Neural progenitor cell (in vitro differentiated cells): Measurements from ENCODE around the gene GALC. TPM values are rescaled to one million over a fixed set of nuclear protein-coding genes. Genes with fewer than 3 reads are reported as not detected.
A peak's percentile ranks its signal among the peaks of the same experiment; 100 is the strongest.

Experiments used
- DNase-seq: peaks from one replicate; pipeline ENCODE4 v3.0.0-alpha.2; 2016; ENCODE audit warnings: low spot score
- H2AFZ ChIP-seq: fragments of 200-600 bp; sonication (generic); replicated peaks from 2 replicates; pipeline ENCODE4 v1.6.1; 2016; ENCODE audit warnings: antibody characterized with exemption
- H3F3A ChIP-seq: fragments of 200-600 bp; sonication (generic); 2 replicates; pipeline ENCODE4 v1.6.1; 2016; ENCODE audit warnings: antibody characterized with exemption, low read depth
- H3K27ac ChIP-seq: fragments of 200-600 bp; sonication (generic); 2 replicates; pipeline ENCODE4 v1.5.1; 2016; ENCODE audit warnings: mild to moderate bottlenecking
- H3K27me3 ChIP-seq: fragments of 200-600 bp; sonication (generic); 2 replicates; pipeline ENCODE4 v1.6.1; 2016; ENCODE audit warnings: mild to moderate bottlenecking, moderate library complexity
- H3K36me3 ChIP-seq: fragments of 200-600 bp; sonication (generic); 2 replicates; pipeline ENCODE4 v1.5.1; 2016
- H3K4me1 ChIP-seq: fragments of 200-600 bp; sonication (generic); 2 replicates; pipeline ENCODE4 v1.6.1; 2016; ENCODE audit warnings: mixed run types
- H3K4me2 ChIP-seq: fragments of 200-600 bp; sonication (generic); 2 replicates; pipeline ENCODE4 v1.6.1; 2016
- H3K4me3 ChIP-seq: fragments of 200-600 bp; sonication (generic); 2 replicates; pipeline ENCODE4 v1.5.1; 2016
- H3K79me2 ChIP-seq: fragments of 200-600 bp; sonication (generic); 2 replicates; pipeline ENCODE4 v1.6.1; 2016; ENCODE audit warnings: low read depth
- H3K9ac ChIP-seq: fragments of 200-600 bp; sonication (generic); 2 replicates; pipeline ENCODE4 v1.6.1; 2016
- H3K9me3 ChIP-seq: fragments of 200-600 bp; sonication (generic); 2 replicates; pipeline ENCODE4 v1.5.1; 2016; ENCODE audit warnings: low read depth
- H4K20me1 ChIP-seq: fragments of 200-600 bp; sonication (generic); 2 replicates; pipeline ENCODE4 v1.6.1; 2016; ENCODE audit warnings: low read depth
- H3K27ac Mint-ChIP-seq: 3 replicates; pipeline ENCODE4 v1.8.0; 2021; ENCODE audit warnings: mixed read lengths
- H3K27me3 Mint-ChIP-seq: 2 replicates; pipeline ENCODE4 v1.8.0; 2022; ENCODE audit warnings: low read depth, mild to moderate bottlenecking, inconsistent platforms, moderate library complexity, mixed read lengths; ENCODE audit not compliant: insufficient read depth
- H3K36me3 Mint-ChIP-seq: 3 replicates; pipeline ENCODE4 v1.8.0; 2021; ENCODE audit warnings: mixed read lengths
- H3K4me1 Mint-ChIP-seq: 3 replicates; pipeline ENCODE4 v1.8.0; 2021; ENCODE audit warnings: mixed read lengths
- H3K4me3 Mint-ChIP-seq: 3 replicates; pipeline ENCODE4 v1.8.0; 2021; ENCODE audit warnings: mild to moderate bottlenecking, moderate library complexity, mixed read lengths
- H3K9me3 Mint-ChIP-seq: 3 replicates; pipeline ENCODE4 v1.8.0; 2020; ENCODE audit warnings: mixed read lengths
- EZH2 ChIP-seq: fragments of 200-600 bp; sonication (generic); IDR thresholded peaks from 2 replicates; pipeline ENCODE4 v1.6.1; 2017; ENCODE audit warnings: antibody characterized with exemption, mild to moderate bottlenecking, moderate library complexity
- EZH2phosphoT487 ChIP-seq: fragments of 200-600 bp; sonication (generic); IDR thresholded peaks from 2 replicates; pipeline ENCODE4 v1.6.1; 2017; ENCODE audit warnings: antibody characterized with exemption
- small RNA-seq: library from RNA; depleted of rRNA; stranded (forward); fragments of <200 nt; gene quantifications from one replicate; pipeline ENCODE3, GENCODE V24; 2015
- total RNA-seq: library from RNA; depleted of rRNA; stranded (reverse); fragments of >200 nt; gene quantifications from 2 replicates; pipeline ENCODE4 v1.2.3, GENCODE V29; 2015; ENCODE audit warnings: low replicate concordance
- TF ChIP-seq, protein P1 (sequence below): fragments of 200-600 bp; sonication (generic); IDR thresholded peaks from 2 replicates; pipeline ENCODE4 v1.5.1; 2017; ENCODE audit warnings: antibody characterized with exemption, mild to moderate bottlenecking

GALC gene
- total RNA-seq, 1 donor from 2014 or later: 30.8 TPM

GRCh38 chr14:87888136-87888999 lies 104.6 kb downstream of the GALC start:
- H3K4me1 Mint-ChIP-seq: no peaks in the 10 kb centered on the region
- Histone ChIP-seq H3K27me3 (no peaks in the 10 kb centered on the region), H3K4me3 (no peak overlapping the region), H3K4me1 (no peaks in the 10 kb centered on the region), H4K20me1 (no peaks in the 10 kb centered on the region), H3K79me2 (no peaks in the 10 kb centered on the region), H3F3A (no peaks in the 10 kb centered on the region), H3K9me3 (no peaks in the 10 kb centered on the region), H3K27ac (no peak overlapping the region), H3K36me3 (no peaks in the 10 kb centered on the region), H3K4me2 (no peak overlapping the region), H3K9ac (no peak overlapping the region), H2AFZ (peak overlapping the region; percentile 34)
- TF ChIP-seq EZH2 (no peak), EZH2phosphoT487 (no peak)
- TF ChIP-seq, protein P1, sequence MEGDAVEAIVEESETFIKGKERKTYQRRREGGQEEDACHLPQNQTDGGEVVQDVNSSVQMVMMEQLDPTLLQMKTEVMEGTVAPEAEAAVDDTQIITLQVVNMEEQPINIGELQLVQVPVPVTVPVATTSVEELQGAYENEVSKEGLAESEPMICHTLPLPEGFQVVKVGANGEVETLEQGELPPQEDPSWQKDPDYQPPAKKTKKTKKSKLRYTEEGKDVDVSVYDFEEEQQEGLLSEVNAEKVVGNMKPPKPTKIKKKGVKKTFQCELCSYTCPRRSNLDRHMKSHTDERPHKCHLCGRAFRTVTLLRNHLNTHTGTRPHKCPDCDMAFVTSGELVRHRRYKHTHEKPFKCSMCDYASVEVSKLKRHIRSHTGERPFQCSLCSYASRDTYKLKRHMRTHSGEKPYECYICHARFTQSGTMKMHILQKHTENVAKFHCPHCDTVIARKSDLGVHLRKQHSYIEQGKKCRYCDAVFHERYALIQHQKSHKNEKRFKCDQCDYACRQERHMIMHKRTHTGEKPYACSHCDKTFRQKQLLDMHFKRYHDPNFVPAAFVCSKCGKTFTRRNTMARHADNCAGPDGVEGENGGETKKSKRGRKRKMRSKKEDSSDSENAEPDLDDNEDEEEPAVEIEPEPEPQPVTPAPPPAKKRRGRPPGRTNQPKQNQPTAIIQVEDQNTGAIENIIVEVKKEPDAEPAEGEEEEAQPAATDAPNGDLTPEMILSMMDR: peak; percentile 79
- no peak overlapping the region for H3K27ac Mint-ChIP-seq
- H3K4me3 Mint-ChIP-seq: no peak overlapping the region
- peaks cover 2% of the 10 kb centered on the region for H3K27me3 Mint-ChIP-seq
- no peaks in the 10 kb centered on the region for H3K9me3 Mint-ChIP-seq
- no peaks in the 10 kb centered on the region for H3K36me3 Mint-ChIP-seq
- peak; percentile 48 for DNase-seq

GRCh38 chr14:87883750-87884149 lies 109.2 kb downstream of the GALC start:
- H4K20me1 ChIP-seq: no peaks in the 10 kb centered on the region
- H3K9me3 ChIP-seq: no peaks in the 10 kb centered on the region
- H3K4me3 ChIP-seq: no peak overlapping the region
- no peak overlapping the region for H2AFZ ChIP-seq
- DNase-seq: no peak
- H3F3A ChIP-seq: no peaks in the 10 kb centered on the region
- Mint-ChIP-seq H3K4me1 (peaks cover 5% of the 10 kb centered on the region), H3K4me3 (no peak overlapping the region), H3K36me3 (no peaks in the 10 kb centered on the region), H3K27me3 (peaks cover 4% of the 10 kb centered on the region), H3K9me3 (no peaks in the 10 kb centered on the region), H3K27ac (no peak overlapping the region)
- H3K27ac ChIP-seq: no peak overlapping the region
- no peaks in the 10 kb centered on the region for H3K4me1 ChIP-seq
- no peak overlapping the region for H3K4me2 ChIP-seq
- H3K27me3 ChIP-seq: no peaks in the 10 kb centered on the region
- H3K79me2 ChIP-seq: no peaks in the 10 kb centered on the region
- H3K9ac ChIP-seq: no peak overlapping the region
- no peaks in the 10 kb centered on the region for H3K36me3 ChIP-seq
- TF ChIP-seq, protein P1: no peak
- TF ChIP-seq EZH2 (no peak), EZH2phosphoT487 (no peak)

Small RNA genes within 50 kb of the gene (small RNA-seq; reads per million reads assigned to genes)
- not detected for gene RNU6-835P

Other genes with a start within 250 kb of the GALC start
- not detected in 2 replicates for gene GPR65, start 12.0 kb upstream of the GALC start, total RNA-seq